B cell (primary cell): Measurements from ENCODE around the gene CYTH4.

ENCODE experiments used
- CTCF ChIP-seq: fragments of 200-600 bp; IDR thresholded peaks from one replicate; pipeline ENCODE4 v1.8.0; 2022; ENCODE audit warnings: antibody characterized with exemption, mild to moderate bottlenecking
- EZH2 ChIP-seq: IDR thresholded peaks from 2 replicates; pipeline ENCODE4 v1.6.1; 2012; ENCODE audit warnings: borderline replicate concordance, low read depth, mild to moderate bottlenecking, moderate library complexity, low read length; ENCODE audit not compliant: insufficient read depth, poor library complexity, severe bottlenecking

- no peak for TF ChIP-seq CTCF
- no peak for TF ChIP-seq EZH2
Observed at GRCh38 chr22:37344735-37345449, 62.6 kb downstream of the CYTH4 start.
